GM18499 (cell line): ENCODE measurements around the gene MFAP3L.
"Not testable (repeated sequence)": the region's sequence is repeated elsewhere in the genome, so short reads cannot be mapped to it uniquely, and the experiment has no call there.

Source experiments
- ATAC-seq: cut with Tn5 transposase; IDR thresholded peaks from one replicate; pipeline ENCODE4 v1.9.1; 2021; ENCODE audit warnings: moderate number of reproducible peaks; ENCODE audit not compliant: insufficient read depth, unreplicated experiment

Gene MFAP3L

DNA sequence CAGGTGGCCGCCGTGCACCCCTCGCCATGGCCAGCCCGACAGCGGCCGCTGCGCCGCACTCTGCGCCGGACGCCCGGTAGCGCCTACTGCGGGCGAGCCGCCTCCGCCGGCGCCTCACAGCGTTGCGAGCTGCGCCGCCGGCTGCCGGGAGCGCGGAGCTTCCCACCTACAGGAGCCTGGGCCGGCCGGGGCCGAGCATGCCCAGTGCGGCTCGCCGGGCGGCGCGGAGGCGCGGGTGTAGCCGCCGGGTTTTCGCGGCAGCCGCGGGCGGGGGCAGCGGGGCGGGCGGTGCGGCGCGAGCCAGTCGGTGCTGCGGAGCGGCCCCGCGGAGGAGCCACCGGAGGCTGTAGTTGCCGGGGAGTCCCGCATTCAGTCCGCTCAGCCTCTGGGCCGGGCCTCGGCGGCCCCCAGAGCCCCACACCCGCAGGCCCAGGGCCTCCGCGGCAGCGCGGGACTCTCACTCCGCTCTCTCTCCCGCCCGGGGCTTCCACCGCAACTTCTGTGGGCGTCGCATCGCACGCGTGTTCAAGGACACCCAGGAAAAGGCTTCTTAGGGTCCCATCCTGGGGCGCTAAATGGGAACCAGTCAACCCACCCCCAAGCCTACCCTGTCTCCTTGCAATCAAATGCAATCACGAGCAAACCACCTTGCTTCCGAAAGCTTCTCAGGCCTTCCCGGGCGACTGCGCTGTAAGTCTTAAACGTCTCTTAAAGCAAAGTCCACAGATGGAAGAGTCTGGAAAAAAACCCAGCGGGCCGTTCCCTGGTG is at the start of gene MFAP3L:
TSS of gene MFAP3L (minus strand) at position 143 of the 769 bp plus-strand sequence. CDS start 20,518 bp downstream, outside the sequence.
- ATAC-seq, result peak; percentile 66

DNA sequence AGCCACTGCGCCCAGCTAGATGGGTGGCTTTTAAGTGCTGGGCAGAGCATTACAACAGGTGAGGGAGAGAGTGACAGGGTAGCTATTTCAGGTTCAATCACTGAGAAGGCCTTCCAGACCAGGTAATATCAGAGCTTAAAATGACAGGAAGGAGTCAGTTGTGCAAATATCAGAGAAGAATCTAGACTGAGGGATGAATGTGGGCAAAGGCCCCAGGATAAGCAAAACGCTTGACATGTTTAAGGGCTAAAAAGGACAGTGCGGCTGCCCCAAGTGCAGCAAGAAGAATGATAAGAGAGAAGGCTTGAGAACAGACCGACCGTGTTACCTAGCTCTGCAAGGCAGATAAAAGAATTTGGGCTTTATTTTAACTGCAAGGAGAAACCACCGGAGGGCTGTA is 45.0 kb upstream of the MFAP3L start:
- no peak for ATAC-seq

DNA sequence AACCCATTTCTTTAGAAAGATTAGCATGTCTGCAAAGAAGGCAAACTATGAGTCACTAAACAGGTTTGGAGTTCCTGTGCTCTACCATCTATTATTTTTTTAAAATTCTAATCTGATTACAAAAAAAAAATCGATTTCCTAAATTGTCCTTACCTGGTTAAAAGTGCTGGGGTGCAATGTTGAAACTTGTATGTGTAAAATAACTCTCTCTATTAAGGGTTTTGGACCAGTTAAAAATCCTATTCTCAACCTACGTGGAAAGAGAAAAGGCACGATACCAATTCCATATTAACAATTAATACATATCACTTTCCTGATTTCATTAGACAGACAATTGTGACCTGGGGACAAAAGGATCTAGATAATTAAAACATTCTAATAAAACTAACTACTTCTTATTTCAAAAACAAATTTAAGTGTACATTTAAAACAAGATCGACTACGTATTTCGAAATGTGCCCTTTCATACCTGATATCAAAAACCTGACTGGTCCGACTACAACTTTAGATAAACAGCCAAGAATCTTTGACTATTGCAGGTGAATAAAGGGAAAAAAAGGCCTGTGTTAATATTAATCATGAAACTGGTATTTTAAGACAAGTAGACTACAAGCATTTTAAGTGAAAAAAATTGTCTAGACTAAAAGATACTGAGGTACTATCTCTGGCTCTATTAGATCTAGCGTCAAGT is 42.4 kb upstream of the MFAP3L start:
- no peak for ATAC-seq

DNA sequence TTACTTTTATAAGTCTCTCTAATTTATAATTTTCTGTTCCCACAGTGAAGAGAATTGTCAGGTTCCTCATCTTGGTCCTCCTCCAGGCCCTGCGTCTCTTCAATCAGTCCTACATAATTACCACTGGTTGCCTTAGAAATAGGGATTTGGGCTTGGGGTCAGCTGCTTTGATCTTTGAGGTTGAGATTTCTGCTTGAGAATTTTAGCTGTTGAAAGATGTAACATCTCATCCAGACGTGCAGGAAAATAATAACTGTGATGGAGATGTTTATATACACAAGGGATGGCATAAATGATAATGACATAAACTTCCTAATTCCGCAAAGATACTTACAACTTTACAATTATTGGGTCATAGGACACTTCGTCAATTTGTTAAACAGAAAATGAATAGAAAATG is 33.2 kb upstream of the MFAP3L start:
- ATAC-seq, result no peak

DNA sequence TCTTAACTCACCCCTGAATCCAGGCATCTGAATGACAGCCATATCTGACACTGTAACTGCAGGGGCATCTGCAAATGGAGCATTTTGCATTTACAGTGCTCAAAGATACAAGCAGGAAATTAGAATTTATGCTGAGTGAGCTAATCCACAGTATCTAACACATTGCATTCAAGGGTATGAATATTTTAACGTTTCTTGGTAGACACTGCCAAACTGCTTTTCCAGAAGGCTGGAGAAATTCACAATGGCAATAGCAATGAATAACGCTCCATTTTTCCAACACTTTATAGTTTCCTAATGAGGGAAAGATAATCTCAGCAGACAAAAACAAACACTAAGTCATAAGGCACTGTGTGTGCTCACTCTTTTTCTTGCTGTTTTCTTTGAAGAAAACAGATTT is 32.6 kb upstream of the MFAP3L start:
- no peak for ATAC-seq

GRCh38 chr4:170057866-170058265 is 31.7 kb upstream of the MFAP3L start:
- ATAC-seq, result no peak

- no peak for ATAC-seq
Measured at GRCh38 chr4:170052919-170053318, 26.7 kb upstream of the MFAP3L start.

DNA sequence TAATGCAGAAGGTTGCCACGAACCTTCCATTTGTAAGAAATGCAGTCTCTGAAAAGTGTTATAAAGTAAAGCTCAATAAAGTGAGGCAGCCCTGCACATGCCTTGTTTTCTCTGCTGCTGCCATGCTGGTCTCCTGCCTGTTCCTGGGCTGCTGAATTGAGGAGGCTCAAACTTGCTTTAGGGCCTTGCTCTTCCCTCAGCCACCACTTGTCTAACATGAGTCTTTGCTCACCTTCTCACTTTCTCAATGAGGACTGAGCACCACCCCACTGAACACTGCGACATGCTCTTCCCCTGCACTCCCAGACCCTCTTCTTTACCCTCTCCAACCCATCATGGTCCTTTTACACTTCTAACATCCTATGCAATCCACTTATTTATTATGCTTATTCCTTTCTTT is 25.2 kb upstream of the MFAP3L start:
- ATAC-seq, result no peak

- ATAC-seq, result no peak
Measured at GRCh38 chr4:170049766-170050165, 23.6 kb upstream of the MFAP3L start.

DNA sequence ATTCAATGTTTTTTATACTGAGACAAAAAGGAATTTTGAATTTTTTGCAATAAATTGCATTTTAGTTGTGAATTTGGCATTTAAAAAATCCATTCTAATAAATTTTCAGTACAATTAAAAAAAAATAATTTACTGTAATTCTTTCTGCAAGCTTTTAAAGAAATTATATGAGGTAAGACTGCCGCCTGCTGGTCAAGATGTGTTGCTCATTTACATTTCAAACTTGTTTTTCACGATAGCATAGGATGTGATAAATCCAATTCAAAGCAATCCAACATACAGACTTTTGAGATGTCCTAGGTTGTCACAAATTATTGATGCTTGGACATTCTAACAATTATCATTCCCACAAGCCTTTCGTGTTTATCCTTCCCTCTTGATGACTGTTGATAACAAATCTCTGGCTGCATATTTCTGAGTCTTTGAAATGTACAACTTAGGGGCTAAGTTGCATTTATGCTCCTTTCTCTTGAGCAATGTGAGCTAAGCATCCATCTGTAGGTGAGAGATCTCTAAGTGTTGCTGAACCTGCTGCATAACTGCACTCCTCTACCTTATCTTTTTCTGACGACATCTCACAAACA is 21.7 kb upstream of the MFAP3L start:
- ATAC-seq, result no peak

GRCh38 chr4:170046156-170046555 is 20.0 kb upstream of the MFAP3L start:
- ATAC-seq, result not testable (repeated sequence)

GRCh38 chr4:170040031-170040680 is 14.0 kb upstream of the MFAP3L start:
- ATAC-seq, result no peak

DNA sequence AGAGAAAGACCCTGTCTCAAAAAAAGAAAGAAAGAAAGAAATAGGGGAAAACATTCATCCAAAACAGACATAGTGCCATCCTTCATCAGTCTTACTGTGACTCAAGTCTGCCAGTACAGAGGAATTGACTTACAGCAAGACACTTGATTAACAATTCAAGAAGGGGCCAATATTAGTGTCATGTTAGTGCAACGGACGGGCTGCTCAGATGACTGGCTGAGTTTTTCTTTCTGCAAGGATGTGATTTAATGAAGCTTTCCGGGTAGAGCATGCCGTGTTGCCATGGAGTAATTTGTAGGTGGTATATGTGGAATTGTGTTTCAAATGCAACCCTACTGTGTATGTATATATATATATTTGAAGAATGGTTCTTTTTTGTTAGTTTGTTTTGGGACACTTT is 12.6 kb upstream of the MFAP3L start:
- ATAC-seq, result no peak

DNA sequence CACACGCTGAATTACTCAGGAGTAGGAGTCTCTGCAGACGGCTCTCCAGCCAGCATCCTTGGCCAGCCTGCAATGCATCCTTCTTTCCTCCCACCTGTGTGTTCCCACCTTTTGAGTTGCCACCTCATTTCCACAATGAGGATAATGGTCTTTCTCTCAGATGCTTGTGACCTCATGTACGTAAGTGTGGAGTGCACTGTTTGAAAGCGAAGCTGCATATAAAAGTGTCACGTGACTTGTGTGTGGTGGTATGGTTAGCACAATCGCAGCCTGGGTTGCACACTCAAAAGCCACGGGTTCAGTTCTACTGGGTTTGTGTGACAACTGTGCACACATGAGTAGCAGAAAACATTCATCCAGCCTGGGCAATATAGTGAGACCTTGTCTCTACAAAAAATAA is 12.0 kb upstream of the MFAP3L start:
- no peak for ATAC-seq

DNA sequence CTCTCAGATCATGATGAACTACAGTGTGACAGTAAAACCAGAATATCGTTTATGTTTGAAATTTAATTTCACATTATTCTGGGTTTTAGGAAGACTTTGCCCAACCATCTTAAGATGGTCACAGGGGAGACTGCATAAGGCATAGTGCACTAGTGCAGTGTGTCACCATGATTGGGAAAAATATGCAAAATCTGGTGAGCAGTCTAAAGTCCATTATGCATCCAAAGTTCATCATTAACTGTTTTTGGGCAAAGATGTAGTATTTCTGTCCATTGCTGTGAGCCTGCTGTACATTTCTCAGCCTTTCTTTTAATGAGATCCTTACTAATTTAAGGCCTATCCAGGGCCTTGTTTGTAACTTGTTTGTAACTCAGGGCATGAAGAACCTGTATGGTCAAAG is 11.3 kb upstream of the MFAP3L start:
- ATAC-seq, result no peak

- no peak for ATAC-seq
Measured at GRCh38 chr4:170035845-170036244, 9.7 kb upstream of the MFAP3L start.

- ATAC-seq, result no peak
Measured at GRCh38 chr4:170035231-170035630, 9.0 kb upstream of the MFAP3L start.

DNA sequence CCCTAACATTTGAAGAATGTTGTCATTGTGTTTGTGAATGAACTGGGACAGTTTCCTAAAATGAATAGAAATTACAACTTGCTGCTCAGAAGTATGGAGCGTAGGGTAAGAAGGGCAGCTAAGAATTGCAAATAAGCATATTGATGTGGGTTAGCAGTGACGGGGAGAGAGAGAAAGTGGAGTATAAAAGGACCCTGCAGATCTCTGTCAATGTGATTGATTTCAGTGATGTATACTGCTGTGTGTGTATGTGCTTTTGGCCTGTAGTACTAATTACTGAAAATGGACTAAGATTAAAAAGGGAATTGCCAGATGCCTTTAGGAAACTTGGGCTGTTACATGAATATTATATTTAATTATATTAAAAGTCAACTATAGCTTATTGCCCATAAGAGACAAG is 7.8 kb upstream of the MFAP3L start:
- ATAC-seq, result no peak

GRCh38 chr4:170030121-170030520 is 3.9 kb upstream of the MFAP3L start:
- ATAC-seq, result no peak

DNA sequence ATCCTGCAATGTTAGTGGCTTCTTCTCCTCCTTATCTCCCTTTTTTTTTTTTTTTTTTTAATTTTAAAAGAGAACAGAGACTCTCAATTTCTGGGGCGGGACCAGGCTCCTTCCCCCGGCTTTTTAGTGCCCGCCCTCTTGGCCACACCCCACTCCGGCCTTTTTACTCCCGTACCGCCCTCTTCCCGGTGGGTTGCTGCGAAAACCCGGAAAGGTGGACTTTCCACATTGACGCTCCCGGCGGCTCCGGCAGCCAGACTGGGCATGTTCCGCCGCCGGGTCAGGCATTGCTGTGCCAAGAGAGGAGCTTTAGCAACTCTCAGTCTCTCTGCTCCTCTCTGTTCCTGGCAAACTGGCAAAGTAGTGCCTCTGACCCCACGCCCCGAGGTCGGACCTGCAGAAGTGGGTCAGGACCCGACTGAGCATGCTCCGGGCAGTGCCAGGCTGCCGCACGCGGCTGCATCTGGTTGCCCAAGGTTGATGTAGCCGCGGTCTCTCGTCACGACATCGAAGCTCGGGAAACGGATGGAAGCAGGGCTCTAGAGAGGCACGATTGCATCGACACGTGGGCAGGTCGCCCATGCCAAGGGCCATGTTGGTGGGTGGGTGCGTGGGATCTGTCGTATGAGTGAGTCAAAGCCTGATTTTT is 1.1 kb upstream of the MFAP3L start:
- ATAC-seq, result peak; percentile 56
